IMR-90 (cell line): ENCODE data around the gene FLYWCH1. TPM values are rescaled to one million over a fixed set of nuclear protein-coding genes. Genes with fewer than 3 reads are reported as not detected.

Source experiments
- ATAC-seq: fragments of 200-7000 bp; cut with Tn5 transposase; 2 replicates; pipeline ENCODE4 v1.9.1; 2020; ENCODE audit warnings: low read depth, mild to moderate bottlenecking, moderate library complexity
- BruUV-seq: library from RNA; stranded (reverse); fragments of 400-500 nt; replicated peaks from 2 replicates; lab custom pipeline; 2021; lab: Mats Ljungman, UMichigan
- CTCF ChIA-PET: fragments of 300-600 bp; formaldehyde crosslinking; extraction: SDS; loops from one replicate; lab custom pipeline; 2021; ENCODE audit warnings: antibody characterized with exemption; lab: Yijun Ruan, JAX
- POLR2A ChIA-PET: fragments of 300-600 bp; sonication (Branson Sonifier 250); formaldehyde crosslinking; loops from one replicate; lab custom pipeline; 2022; ENCODE audit warnings: antibody characterized with exemption; ENCODE audit not compliant: unreplicated experiment; lab: Charles Lee
- DNase-seq: peaks from one replicate; pipeline ENCODE4 v3.0.0; 2013
- H2AFZ ChIP-seq: replicated peaks from 2 replicates; pipeline ENCODE3; 2013; ENCODE audit warnings: low read length, mild to moderate bottlenecking; ENCODE audit not compliant: poor library complexity
- H2AK5ac ChIP-seq: 2 replicates; pipeline ENCODE4 v1.6.1; 2013; ENCODE audit warnings: low read depth, low read length, inconsistent platforms
- H2AK9ac ChIP-seq: replicated peaks from 2 replicates; pipeline ENCODE3; 2013; ENCODE audit warnings: mild to moderate bottlenecking, low read depth, low read length, moderate library complexity; ENCODE audit not compliant: poor library complexity
- H2BK120ac ChIP-seq: 2 replicates; pipeline ENCODE4 v1.6.1; 2013; ENCODE audit warnings: low read depth, low read length, inconsistent platforms
- H2BK15ac ChIP-seq: 3 replicates; pipeline ENCODE4 v1.6.1; 2013; ENCODE audit warnings: low read depth, low read length, inconsistent platforms
- H2BK20ac ChIP-seq: 2 replicates; pipeline ENCODE4 v1.6.1; 2013; ENCODE audit warnings: low read depth, mild to moderate bottlenecking, inconsistent platforms, low read length, moderate library complexity
- H2BK5ac ChIP-seq: 2 replicates; pipeline ENCODE4 v1.6.1; 2013; ENCODE audit warnings: mild to moderate bottlenecking, low read depth, low read length, inconsistent platforms; ENCODE audit not compliant: poor library complexity, severe bottlenecking
- H3K14ac ChIP-seq: replicated peaks from 2 replicates; pipeline ENCODE4 v1.6.1; 2013; ENCODE audit warnings: low read depth, low read length, inconsistent platforms
- H3K18ac ChIP-seq: 2 replicates; pipeline ENCODE4 v1.6.1; 2013; ENCODE audit warnings: low read depth, low read length, control low read depth
- H3K23ac ChIP-seq: 2 replicates; pipeline ENCODE4 v1.6.1; 2013; ENCODE audit warnings: low read depth, low read length, inconsistent platforms
- H3K27ac ChIP-seq: 2 replicates; pipeline ENCODE4 v1.5.1; 2013; ENCODE audit warnings: mild to moderate bottlenecking, control low read depth, low read length; ENCODE audit not compliant: insufficient read depth
- H3K27me3 ChIP-seq: 2 replicates; pipeline ENCODE4 v1.6.1; 2013; ENCODE audit warnings: low read length; ENCODE audit not compliant: control insufficient read depth, insufficient read depth
- H3K36me3 ChIP-seq: 2 replicates; pipeline ENCODE4 v1.6.1; 2013; ENCODE audit warnings: low read length, mixed read lengths; ENCODE audit not compliant: control insufficient read depth, insufficient read depth
- H3K4ac ChIP-seq: 2 replicates; pipeline ENCODE4 v1.6.1; 2013; ENCODE audit warnings: low read depth, low read length, inconsistent platforms
- H3K4me1 ChIP-seq: 2 replicates; pipeline ENCODE4 v1.6.1; 2013; ENCODE audit warnings: low read length, mixed read lengths; ENCODE audit not compliant: control insufficient read depth, insufficient read depth
- H3K4me2 ChIP-seq: 2 replicates; pipeline ENCODE4 v1.6.1; 2013; ENCODE audit warnings: low read depth, mild to moderate bottlenecking, control low read depth, low read length, moderate library complexity
- H3K4me3 ChIP-seq: 2 replicates; pipeline ENCODE4 v1.5.1; 2013; ENCODE audit warnings: low read depth, mild to moderate bottlenecking, control low read depth, low read length, moderate library complexity; ENCODE audit not compliant: insufficient read depth
- H3K56ac ChIP-seq: 2 replicates; pipeline ENCODE4 v1.6.1; 2013; ENCODE audit warnings: low read length, inconsistent platforms; ENCODE audit not compliant: insufficient read depth; ENCODE audit errors: extremely low read depth
- H3K79me1 ChIP-seq, 2 experiments: 2 replicates each; pipeline ENCODE4 v1.6.1; 2013; ENCODE audit warnings: low read length in 2 of 2, inconsistent platforms in 1 of 2, low read depth in 1 of 2
- H3K9ac ChIP-seq: 2 replicates; pipeline ENCODE4 v1.6.1; 2013; ENCODE audit warnings: low read depth, low read length, control low read depth
- H3K9me1 ChIP-seq: 2 replicates; pipeline ENCODE4 v1.6.1; 2013; ENCODE audit warnings: low read length, inconsistent platforms; ENCODE audit not compliant: insufficient read depth
- H3K9me3 ChIP-seq: 2 replicates; pipeline ENCODE4 v1.6.1; 2013; ENCODE audit warnings: low read length; ENCODE audit not compliant: control insufficient read depth, insufficient read depth
- H4K20me1 ChIP-seq: 2 replicates; pipeline ENCODE4 v1.6.1; 2013; ENCODE audit warnings: low read length, inconsistent platforms; ENCODE audit not compliant: insufficient read depth
- H4K5ac ChIP-seq: 2 replicates; pipeline ENCODE4 v1.6.1; 2013; ENCODE audit warnings: mild to moderate bottlenecking, low read depth, low read length, control low read depth
- H4K8ac ChIP-seq, 2 experiments: 2 replicates each; pipeline ENCODE4 v1.6.1; 2013; ENCODE audit warnings: low read depth in 2 of 2, low read length in 2 of 2, control low read depth in 1 of 2, inconsistent platforms in 1 of 2
- H4K91ac ChIP-seq: 2 replicates; pipeline ENCODE4 v1.6.1; 2013; ENCODE audit warnings: low read depth, low read length, inconsistent platforms; ENCODE audit not compliant: insufficient read depth
- BHLHE40 ChIP-seq: fragments of 150-350 bp; IDR thresholded peaks from 2 replicates; pipeline ENCODE4 v1.6.1; 2016; ENCODE audit warnings: mild to moderate bottlenecking, low read depth, low read length
- CEBPB ChIP-seq: IDR thresholded peaks from 2 replicates; pipeline ENCODE4 v1.6.1; 2012; ENCODE audit warnings: low read depth, low read length, improper control_type of control experiment
- ELK1 ChIP-seq: fragments of 150-350 bp; IDR thresholded peaks from 2 replicates; pipeline ENCODE4 v1.6.1; 2016; ENCODE audit warnings: low read depth, mild to moderate bottlenecking, low read length, moderate library complexity, borderline replicate concordance
- FOS ChIP-seq: fragments of 150-350 bp; IDR thresholded peaks from 2 replicates; pipeline ENCODE4 v1.6.1; 2016; ENCODE audit warnings: low read depth, low read length
- MAZ ChIP-seq: IDR thresholded peaks from 2 replicates; pipeline ENCODE4 v1.6.1; 2012; ENCODE audit warnings: low read depth, mild to moderate bottlenecking, low read length, improper control_type of control experiment, moderate library complexity, borderline replicate concordance
- MXI1 ChIP-seq: IDR thresholded peaks from 2 replicates; pipeline ENCODE4 v1.6.1; 2012; ENCODE audit warnings: low read depth, mild to moderate bottlenecking, low read length, moderate library complexity, borderline replicate concordance
- NFE2L2 ChIP-seq: fragments of 150-350 bp; IDR thresholded peaks from 2 replicates; pipeline ENCODE4 v1.6.1; 2016; ENCODE audit warnings: low read depth, mild to moderate bottlenecking, low read length
- POLR2A ChIP-seq: IDR thresholded peaks from 2 replicates; pipeline ENCODE4 v1.6.1; 2012; ENCODE audit warnings: mild to moderate bottlenecking, low read depth, low read length
- RCOR1 ChIP-seq: IDR thresholded peaks from 2 replicates; pipeline ENCODE4 v1.6.1; 2012; ENCODE audit warnings: mild to moderate bottlenecking, low read length, improper control_type of control experiment; ENCODE audit not compliant: insufficient replicate concordance
- RFX5 ChIP-seq: IDR thresholded peaks from 2 replicates; pipeline ENCODE4 v1.8.0; 2012; ENCODE audit warnings: low read depth, mild to moderate bottlenecking, low read length, moderate library complexity
- SMC3 ChIP-seq: fragments of 150-350 bp; IDR thresholded peaks from 2 replicates; pipeline ENCODE4 v1.6.1; 2016; ENCODE audit warnings: low read depth, mild to moderate bottlenecking, antibody characterized with exemption, low read length, moderate library complexity
- USF2 ChIP-seq: fragments of 150-350 bp; IDR thresholded peaks from 2 replicates; pipeline ENCODE4 v1.6.1; 2017; ENCODE audit warnings: mild to moderate bottlenecking, antibody characterized with exemption, low read length, low read depth
- WGBS, 2 experiments: methylation state at CpG; one replicate each; pipeline versions ENCODE4 v1.1.5 to v1.1.7; 2013; ENCODE audit warnings: missing lambda C conversion rate in 2 of 2; ENCODE audit not compliant: insufficient read length in 1 of 2; ENCODE audit errors: extremely low coverage in 2 of 2; 5-methylcytosine and 5-hydroxymethylcytosine counted together
- dilution Hi-C: fragments of 300-500 bp; cut with HindIII; formaldehyde crosslinking; loops from one replicate; pipeline ENCODE4 v1.14.3; 2018; ENCODE audit warnings: low sequenced_read_pairs; ENCODE audit not compliant: unreplicated experiment
- in situ Hi-C: fragments of 300-500 bp; cut with MboI; formaldehyde crosslinking; loops from 3 replicates; pipeline ENCODE4 v1.14.3; 2019; ENCODE audit warnings: low sequenced_read_pairs, inconsistent platforms, mixed read lengths
- intact Hi-C: fragments of 100-400 bp; cut with micrococcal nuclease; formaldehyde crosslinking; loops from 2 replicates; pipeline ENCODE4 v1.10.0; 2022
- polyA plus RNA-seq, 3 experiments: library from polyadenylated mRNA; depleted of rRNA; stranded (reverse); fragments of >200 nt; gene quantifications; 2 replicates each; pipeline ENCODE4 v1.2.3, GENCODE V29; 2012; ENCODE audit warnings: low replicate concordance in 1 of 3
- total RNA-seq: library from RNA; depleted of rRNA; stranded (reverse); fragments of >200 nt; gene quantifications from 2 replicates; pipeline ENCODE4 v1.2.3, GENCODE V29; 2012

FLYWCH1 gene
- total and polyA plus RNA-seq, 2 of the 4 experiments (the other 2 are of a cell fraction): 14.3 to 25.2 TPM

GRCh38 chr16:2979669-2980226, 68.0 kb downstream of the FLYWCH1 start (continued):
- TF ChIP-seq FOS: no peak

- H2AK9ac ChIP-seq: peak within 1 kb of the TSS; percentile 99
- H3K14ac ChIP-seq: peak within 1 kb of the TSS; percentile 99
- H3K27me3 ChIP-seq: no peaks in the 10 kb centered on the region
- no peaks in the 10 kb centered on the region for H3K36me3 ChIP-seq
- no peak within 1 kb of the TSS for H2BK15ac ChIP-seq
- peak within 1 kb of the TSS; percentile 89 to 99 for H4K8ac ChIP-seq
- no peak within 1 kb of the TSS for H2BK20ac ChIP-seq
- peaks cover 6% of the 10 kb centered on the region for H3K4me1 ChIP-seq
- H3K4me3 ChIP-seq: peak within 1 kb of the TSS; percentile 94
- H4K5ac ChIP-seq: peak within 1 kb of the TSS; percentile 99
- peak within 1 kb of the TSS; percentile 99 for H3K4ac ChIP-seq
- intact Hi-C loops (no loop called here), in situ Hi-C loops (no loop called here), dilution Hi-C loops (no loop called here)
- peak within 1 kb of the TSS; percentile 96 for H2AK5ac ChIP-seq
- ATAC-seq (peak; percentile 94), DNase-seq (peak; percentile 73)
- 11% methylated on average over 50 of the region's 91 CpGs; no CpG with 5 or more reads in 1 of the 2 experiments for WGBS, 2 experiments
- peak within 1 kb of the TSS; percentile 93 for H3K4me2 ChIP-seq
- no peaks in the 10 kb centered on the region for H3K9me3 ChIP-seq
- peak within 1 kb of the TSS; percentile 95 for H3K18ac ChIP-seq
- H3K79me1 ChIP-seq: peaks cover 14 to 22% of the 10 kb centered on the region in 2 experiments
- peak within 1 kb of the TSS; percentile 82; the same call in 1 of the 2 replicates for H3K56ac ChIP-seq
- BruUV-seq: no TSS peak
- H2BK5ac ChIP-seq: peak within 1 kb of the TSS; percentile 95
- peak within 1 kb of the TSS; percentile 94 for H3K9ac ChIP-seq
- peak within 1 kb of the TSS; percentile 64; the same call in 1 of the 2 replicates for H2BK120ac ChIP-seq
- 0 out of 2 replicates have a peak, but pooled peaks cover 4% of the 10 kb centered on the region for H3K9me1 ChIP-seq
- peak within 1 kb of the TSS; percentile 96 for H3K27ac ChIP-seq
- peak within 1 kb of the TSS; percentile 92 for H3K23ac ChIP-seq
- ChIA-PET POLR2A (interaction anchor here (0.6 to 0.7 kb wide), 2 partner anchors 15 to 260 kb away, joined by 3 to 6 read pairs; partner anchors contain the start of gene PRSS27), CTCF (interaction anchor here (0.6 kb wide), 1 partner anchor 567 kb away, joined by 3 read pairs; no protein-coding TSS in a partner anchor)
- peak within 1 kb of the TSS; percentile 93 for H4K91ac ChIP-seq
- H4K20me1 ChIP-seq: no peaks in the 10 kb centered on the region
- peak within 1 kb of the TSS; percentile 98 for H2AFZ ChIP-seq
- TF ChIP-seq SMC3 (no peak), NFE2L2 (no peak), MXI1 (peak; percentile 90), RCOR1 (no peak), POLR2A (peak; percentile 82), FOS (no peak), ELK1 (no peak), MAZ (peak; percentile 46; the same call in 1 of the 2 replicates), CEBPB (no peak), RFX5 (no peak), BHLHE40 (no peak), USF2 (peak; percentile 69)
Measured at GRCh38 chr16:2980227-2981176, 68.8 kb downstream of the FLYWCH1 start, which contains the start of gene PKMYT1. Gene PKMYT1, minus strand, starts transcription at chr16:2980446. Its CDS starts 789 bp downstream, at chr16:2979657.
